Lower lobe of right lung (tissue), 2 donors: ENCODE data around the gene DENND10. TPM values are rescaled to one million over a fixed set of nuclear protein-coding genes. Genes with fewer than 3 reads are reported as not detected.

Source experiments
- ATAC-seq, 2 donors: fragments of 200-7000 bp; cut with Tn5 transposase; one replicate each; pipeline ENCODE4 v1.9.1; 2020 to 2022; ENCODE audit warnings: mild to moderate bottlenecking in 2 of 2, moderate library complexity in 2 of 2
- DNase-seq: peaks from one replicate; pipeline ENCODE4 v3.0.0-alpha.2; 2020
- H3K27ac ChIP-seq: fragments of 200-600 bp; one replicate; pipeline ENCODE4 v1.8.0; 2022
- H3K27me3 ChIP-seq: fragments of 200-600 bp; one replicate; pipeline ENCODE4 v1.8.0; 2022; ENCODE audit warnings: low read depth
- H3K36me3 ChIP-seq: fragments of 200-600 bp; one replicate; pipeline ENCODE4 v1.8.0; 2022; ENCODE audit warnings: mild to moderate bottlenecking
- H3K4me1 ChIP-seq: fragments of 200-600 bp; one replicate; pipeline ENCODE4 v1.8.0; 2022
- H3K4me3 ChIP-seq: fragments of 200-600 bp; one replicate; pipeline ENCODE4 v1.8.0; 2022; ENCODE audit warnings: mild to moderate bottlenecking
- H3K9me3 ChIP-seq: fragments of 200-600 bp; one replicate; pipeline ENCODE4 v1.8.0; 2022
- CTCF ChIP-seq: fragments of 200-600 bp; IDR thresholded peaks from one replicate; pipeline ENCODE4 v1.8.0; 2022; ENCODE audit warnings: antibody characterized with exemption, mild to moderate bottlenecking
- intact Hi-C: fragments of 100-400 bp; cut with DNase I; formaldehyde crosslinking; loops from one replicate; pipeline ENCODE4 v1.11.0; 2022
- total RNA-seq: library from RNA; stranded (reverse); fragmentation: NEBNext Ultra II Directional; extraction: Animal tissue kit (Norgen Biotek cat#: 25700); gene quantifications from one replicate; pipeline ENCODE4 v1.2.1, GENCODE V29; 2021
- donor health status: DM: no; HTN: yes; CAD: no; lungs with severe emphysema.

Gene DENND10
- total RNA-seq, 1 donor from 2014 or later = 33.8 TPM

- Histone ChIP-seq H3K4me3 (no peak overlapping the region), H3K9me3 (no peaks in the 10 kb centered on the region), H3K4me1 (peaks cover 4% of the 10 kb centered on the region), H3K27ac (no peak overlapping the region), H3K27me3 (no peaks in the 10 kb centered on the region), H3K36me3 (no peaks in the 10 kb centered on the region)
- no peak for TF ChIP-seq CTCF
- DNase-seq = no peak
- intact Hi-C loops = no loop called here
- ATAC-seq = no peak
These were observed 79.9 kb downstream of the DENND10 start for GRCh38 chr10:119183664-119184412.

Other genes with a start within 250 kb of the DENND10 start
- gene NANOS1, start 74.4 kb upstream of the DENND10 start, total RNA-seq = 1.9 TPM
- gene EIF3A, start 23.3 kb upstream of the DENND10 start, total RNA-seq = 94.7 TPM
- gene SFXN4, start 61.6 kb downstream of the DENND10 start, total RNA-seq = 14.6 TPM
- 82.0 TPM for gene PRDX3, start 74.7 kb downstream of the DENND10 start, total RNA-seq
- gene GRK5, start 103.5 kb downstream of the DENND10 start, total RNA-seq = 68.7 TPM